ENCODE measurements around the gene CALML5.
"Not testable (repeated sequence)": the region's sequence is repeated elsewhere in the genome, so short reads cannot be mapped to it uniquely, and the experiment has no call there.

The CALML5 gene

GRCh38 chr10:5479481-5480161 lies 19.7 kb downstream of the CALML5 start:
- DNase-seq = no peak

DNA sequence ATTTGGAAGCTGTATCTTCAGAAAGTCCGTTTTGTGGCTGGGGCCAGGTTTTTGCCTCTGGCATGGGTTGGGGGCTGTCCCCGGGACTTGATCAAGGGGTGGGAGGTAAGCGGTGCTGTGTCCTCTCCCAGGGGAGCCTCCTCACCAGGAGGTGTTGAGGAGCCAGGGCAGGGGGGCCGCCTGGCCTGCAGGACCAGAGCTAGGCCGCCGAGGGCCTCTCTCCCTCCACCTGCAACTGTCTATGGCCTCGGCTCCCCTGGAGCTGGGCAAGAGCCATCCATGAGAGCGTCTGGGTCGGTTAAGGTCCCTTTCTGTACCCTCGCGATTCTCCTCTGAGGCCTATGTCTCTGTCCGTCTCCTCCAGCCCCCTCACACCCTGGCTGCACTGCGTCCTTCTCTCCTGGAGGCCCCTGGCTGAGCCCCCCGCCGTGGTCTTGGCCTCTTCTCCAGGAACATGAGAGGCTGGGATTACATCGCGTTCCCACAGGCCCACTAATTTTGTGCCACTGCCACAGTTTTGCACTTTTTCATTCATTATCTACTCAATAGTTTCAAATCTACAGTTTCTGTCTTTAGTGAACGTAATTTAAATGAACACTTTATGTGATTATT lies 20.6 kb downstream of the CALML5 start:
- no peak for DNase-seq

DNA sequence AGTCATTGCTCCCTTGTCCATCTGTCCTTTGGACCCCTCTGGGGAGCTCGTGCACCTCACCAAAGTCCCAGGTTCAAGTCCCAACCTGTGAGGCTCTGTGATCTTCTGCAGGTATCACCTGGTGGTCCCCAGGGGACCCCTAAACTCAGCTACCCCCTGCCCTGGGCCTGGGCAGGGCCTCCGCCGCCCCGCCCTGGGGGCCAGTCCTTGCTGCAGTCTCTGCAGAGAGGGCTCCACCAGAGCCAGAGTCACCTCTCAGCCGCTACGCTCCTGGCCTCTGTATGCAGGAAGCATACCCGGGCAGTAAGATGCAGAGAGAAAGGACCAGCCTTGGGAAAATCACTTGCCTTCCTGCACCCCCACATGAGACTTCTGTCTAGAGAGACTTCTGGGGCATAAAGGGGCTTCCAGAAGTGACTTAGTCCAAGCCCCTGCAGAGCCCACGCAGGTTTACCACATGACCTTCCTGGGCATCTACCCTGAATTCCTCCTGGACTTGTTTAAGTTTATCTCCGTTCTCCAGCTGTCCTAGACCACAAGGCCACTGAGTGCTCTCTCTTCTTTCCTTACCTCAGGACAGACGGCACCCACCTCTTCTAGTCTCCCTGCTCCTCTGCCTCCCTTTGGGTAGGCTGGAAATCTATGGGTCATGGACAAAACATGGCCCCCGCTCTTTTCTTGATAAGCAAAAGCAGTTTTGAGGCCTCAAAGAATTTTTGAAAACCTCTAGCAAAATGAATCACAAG lies 21.2 kb downstream of the CALML5 start:
- no peak for DNase-seq

DNA sequence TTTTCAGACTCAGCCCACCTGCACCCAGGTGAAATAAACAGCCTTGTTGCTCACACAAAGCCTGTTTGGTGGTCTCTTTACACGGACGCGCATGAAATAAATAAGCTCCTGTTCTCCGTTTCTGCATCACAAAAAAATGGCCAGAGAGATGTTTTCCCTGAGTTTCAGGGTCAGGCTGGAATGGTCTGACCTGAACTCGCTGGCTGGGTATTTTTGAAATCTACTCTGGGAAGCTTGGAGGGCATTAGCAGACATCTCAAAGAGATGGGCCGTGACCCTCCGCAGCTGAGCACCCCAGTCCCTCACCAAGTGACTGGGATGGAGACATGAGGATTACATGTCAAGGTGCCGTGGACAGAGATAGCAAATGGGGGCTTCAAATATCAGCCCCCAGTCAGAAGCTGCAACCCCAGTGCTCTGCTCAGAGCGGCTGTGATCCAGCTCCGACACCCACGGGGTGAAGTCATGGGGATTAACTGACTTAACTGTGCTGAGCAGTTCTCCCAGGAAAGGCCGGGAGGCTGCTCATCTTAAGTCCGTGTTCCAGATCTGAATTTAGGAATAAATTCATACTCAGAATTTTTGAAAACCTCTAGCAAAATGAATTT lies 22.3 kb downstream of the CALML5 start:
- no peak for DNase-seq

GRCh38 chr10:5475974-5476807 lies 23.2 kb downstream of the CALML5 start:
- not testable (repeated sequence) for DNase-seq

DNA sequence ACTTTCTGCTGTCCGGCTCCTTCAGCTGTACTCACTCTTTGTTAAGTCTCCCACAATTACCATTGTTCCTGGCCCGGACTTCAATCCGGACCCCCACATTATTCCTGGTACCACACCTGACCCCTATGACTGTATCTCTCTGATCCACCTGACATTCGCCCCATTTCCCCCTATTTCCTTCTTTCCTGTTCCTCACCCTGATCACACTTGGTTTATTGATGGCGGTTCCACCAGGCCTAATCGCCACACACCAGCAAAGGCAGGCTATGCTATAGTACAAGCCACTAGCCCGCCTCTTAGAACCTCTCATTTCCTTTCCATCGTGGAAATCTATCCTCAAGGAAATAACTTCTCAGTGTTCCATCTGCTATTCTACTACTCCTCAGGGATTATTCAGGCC lies 24.3 kb downstream of the CALML5 start:
- DNase-seq = not testable (repeated sequence)

DNA sequence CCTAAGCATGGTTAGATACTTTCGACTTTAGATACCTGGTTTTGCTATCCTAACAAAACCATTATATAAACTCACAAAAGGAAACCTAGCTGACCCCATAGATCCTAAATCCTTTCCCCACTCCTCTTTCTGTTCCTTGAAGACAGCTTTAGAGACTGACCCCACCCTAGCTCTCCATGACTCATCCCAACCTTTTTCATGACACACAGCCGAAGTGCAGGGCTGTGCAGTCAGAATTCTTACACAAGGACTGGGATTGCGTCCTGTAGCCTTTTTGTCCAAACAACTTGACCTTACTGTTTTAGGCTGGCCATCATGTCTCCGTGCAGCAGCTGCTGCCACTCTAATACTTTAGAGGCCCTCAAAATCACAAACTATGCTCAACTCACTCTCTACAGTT lies 24.7 kb downstream of the CALML5 start:
- DNase-seq = not testable (repeated sequence)

GRCh38 chr10:5470062-5470751 lies 29.2 kb downstream of the CALML5 start:
- no peak for DNase-seq

- no peak for DNase-seq
Measured at GRCh38 chr10:5469353-5470061, 29.9 kb downstream of the CALML5 start.

GRCh38 chr10:5468262-5469106 lies 30.9 kb downstream of the CALML5 start:
- DNase-seq = no peak

- no peak for DNase-seq
Measured at GRCh38 chr10:5467634-5468255, 31.6 kb downstream of the CALML5 start.

GRCh38 chr10:5467207-5467535 lies 32.2 kb downstream of the CALML5 start:
- no peak for DNase-seq

DNA sequence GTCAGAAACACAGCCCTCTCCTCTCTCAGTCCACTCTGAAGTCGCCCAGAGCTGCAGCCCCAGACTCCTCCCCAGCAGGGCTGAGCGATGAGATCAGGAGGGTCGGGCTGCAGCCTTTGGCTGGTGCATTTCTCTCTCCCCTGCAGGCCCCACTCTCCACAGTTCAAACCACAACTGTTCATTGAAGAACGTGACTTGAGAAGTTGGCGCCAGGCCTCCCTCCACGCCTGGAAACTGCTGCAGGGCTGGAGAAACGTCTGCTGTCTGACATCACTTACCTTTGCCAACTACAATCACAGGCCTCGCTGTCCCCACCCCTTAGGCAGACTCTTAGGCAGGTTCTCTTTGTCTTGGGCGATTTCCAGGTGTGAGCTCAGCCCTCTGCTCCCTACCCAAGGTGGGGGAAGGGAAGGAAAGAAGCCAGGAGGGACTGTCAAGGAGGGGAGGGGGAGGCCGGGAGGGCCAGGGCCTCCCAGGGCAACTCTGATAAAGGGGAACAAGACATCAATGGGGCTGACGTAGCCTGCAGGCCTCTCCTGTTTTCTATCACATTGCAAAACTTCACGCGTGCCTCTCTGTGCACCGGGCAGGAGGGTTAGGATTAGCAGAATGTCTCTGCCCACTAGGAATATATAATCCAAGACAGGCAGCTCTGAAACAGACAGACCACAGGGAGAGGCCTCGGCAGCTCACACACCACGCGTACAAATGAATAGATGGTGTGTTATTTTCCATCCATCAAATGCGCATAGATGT lies 32.7 kb downstream of the CALML5 start:
- DNase-seq = no peak

DNA sequence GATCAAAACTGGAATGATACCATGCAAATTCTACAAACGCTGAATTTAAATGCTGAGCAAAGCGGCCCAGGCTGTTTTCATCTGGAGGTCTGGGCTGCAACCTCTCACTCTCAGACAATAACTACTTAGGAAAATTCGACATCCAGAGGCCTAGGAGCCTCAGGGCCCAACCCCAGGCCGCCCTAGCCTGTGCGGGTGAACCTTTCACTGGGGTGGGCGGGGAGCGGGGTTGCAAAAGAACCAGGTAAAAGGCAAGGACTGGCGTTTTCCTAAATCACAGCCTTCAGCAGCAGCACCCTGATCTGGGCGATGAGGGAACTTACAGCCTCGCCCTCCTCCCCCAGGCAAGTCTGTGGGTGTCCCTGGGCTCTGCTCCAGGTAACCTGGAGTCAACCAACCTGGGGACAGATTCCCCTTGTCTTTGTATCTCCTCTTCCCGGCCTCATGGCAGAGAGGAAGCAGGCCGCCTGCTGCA lies 33.4 kb downstream of the CALML5 start:
- no peak for DNase-seq

DNA sequence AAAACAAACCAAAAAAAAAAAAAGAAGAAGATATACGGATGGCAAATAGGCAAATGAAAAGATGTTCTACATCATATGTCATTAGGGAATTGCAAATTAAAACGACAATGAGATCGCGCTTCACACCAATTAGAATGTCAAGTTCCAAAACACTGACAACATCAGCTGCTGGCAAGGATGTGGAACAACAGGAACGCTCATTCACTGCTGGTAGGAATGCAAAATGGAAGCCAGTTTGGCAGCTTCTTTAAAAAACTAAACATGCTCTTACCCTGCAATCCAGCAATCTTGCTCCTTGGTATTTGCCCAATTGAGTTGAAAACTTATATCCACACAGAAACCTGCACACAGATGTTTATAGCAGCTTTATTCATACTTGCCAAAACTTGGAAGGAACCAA lies 34.8 kb downstream of the CALML5 start:
- DNase-seq = no peak

DNA sequence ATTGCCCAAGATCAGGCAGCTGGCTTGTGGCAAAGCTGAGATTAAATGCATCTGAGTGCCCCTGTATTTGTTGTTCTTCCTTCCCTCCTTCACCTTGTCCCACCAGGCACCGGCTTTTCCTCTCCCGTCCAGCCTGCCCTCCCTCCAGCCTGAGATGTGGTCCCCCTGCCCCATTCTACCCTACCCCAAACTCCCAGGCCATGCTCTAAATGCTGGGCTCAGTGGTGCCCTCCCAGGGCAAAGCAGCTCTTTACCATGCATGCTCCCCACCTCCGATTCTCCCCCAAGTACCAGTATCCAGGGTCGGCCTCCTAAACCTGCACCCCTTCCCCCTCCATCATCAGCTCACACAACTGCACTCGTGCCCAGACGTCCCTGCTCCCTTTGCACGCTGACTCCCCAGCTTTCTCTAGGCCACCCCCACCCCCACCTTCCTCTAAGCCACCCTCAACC lies 36.5 kb downstream of the CALML5 start:
- no peak for DNase-seq

DNA sequence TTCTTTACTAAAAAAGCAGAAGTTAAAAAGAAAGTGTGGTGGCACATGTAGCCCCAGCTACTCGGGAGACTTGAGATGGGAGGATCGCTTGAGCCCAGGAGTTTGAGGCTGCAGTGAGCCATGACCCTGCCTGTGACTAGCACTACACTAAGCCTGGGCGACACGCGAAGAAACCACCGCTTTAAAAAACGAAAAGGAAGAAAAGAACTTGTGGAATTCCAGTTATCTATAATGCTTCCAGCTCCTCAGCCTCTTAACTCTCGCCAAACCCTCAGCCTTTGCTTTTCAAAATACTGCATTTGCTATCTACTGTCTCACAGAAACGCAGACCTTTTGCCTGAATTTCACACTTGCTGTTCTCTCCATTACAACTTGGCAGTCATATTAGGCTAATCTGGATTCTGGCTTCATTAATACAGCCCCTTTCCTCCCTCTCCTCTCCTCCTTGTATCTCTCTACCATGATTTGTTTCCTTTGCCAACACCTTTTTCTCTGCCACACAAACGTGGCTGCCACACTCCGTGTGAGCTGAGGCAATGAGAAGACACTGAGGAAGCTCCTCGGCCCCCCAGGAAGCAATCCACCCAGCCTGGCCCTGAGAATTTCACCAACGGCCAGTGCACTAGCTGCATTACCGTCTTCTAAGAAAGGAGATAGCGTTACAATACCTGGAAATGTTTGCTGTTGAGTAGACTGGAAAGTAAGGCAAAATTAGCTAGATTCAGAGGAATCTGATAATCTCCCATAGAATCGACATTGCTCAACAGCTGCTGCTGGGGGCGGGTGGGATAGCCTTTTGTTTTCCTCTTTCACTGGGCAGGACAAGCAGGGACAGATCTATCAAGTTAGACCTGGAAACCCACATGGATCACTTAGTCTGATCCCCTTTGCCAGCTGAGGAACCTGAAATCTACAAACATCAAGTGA lies 37.2 kb downstream of the CALML5 start:
- DNase-seq = no peak

GRCh38 chr10:5461203-5461588 lies 38.2 kb downstream of the CALML5 start:
- no peak for DNase-seq

Measured in DMS 273 treated with DMSO at 0.1 percent for 48 hours (cell line).